ENCODE data around the gene BAX. TPM values are rescaled to one million over a fixed set of nuclear protein-coding genes. Genes with fewer than 3 reads are reported as not detected.

The BAX gene
- total and polyA plus RNA-seq, 9 of the 15 experiments (the other 6 are each of a cell fraction or from before 2014, with no cell fraction given) = 3.2 to 95.4 (median 44.5) TPM

- TF ChIP-seq ZBTB33 (CRISPR knock-in tag; IDR thresholded peaks at IDR 0.05) (no peak), CBX3 (IDR thresholded peaks at IDR 0.05; ENCODE audit: borderline replicate concordance in 1 of 2, low read length in 2 of 2) (no peak), SIRT6 (IDR thresholded peaks at IDR 0.05; ENCODE audit: low read depth, low read length) (no peak), ZFP91 (CRISPR knock-in tag; IDR thresholded peaks at IDR 0.05) (no peak), FOXA3 (CRISPR knock-in tag; conservative IDR thresholded peaks at IDR 0.05 in 1 of 2, IDR thresholded peaks at IDR 0.05 in 1 of 2) (peak in 1 of 2 experiments; percentile 50; a peak in 1 of 4 replicates), ZBTB11 (CRISPR knock-in tag; IDR thresholded peaks at IDR 0.05) (0 out of 6 replicates have a peak, but pooled peaks of 1 of the 3 experiments have one; percentile 24), POLR2AphosphoS5 (IDR thresholded peaks at IDR 0.05; ENCODE audit: control insufficient read depth, insufficient read depth, low read depth, low read length) (peak; percentile 97), KAT8 (IDR thresholded peaks at IDR 0.05; ENCODE audit: low read depth) (no peak), ETS2 (tag; IDR thresholded peaks at IDR 0.05; ENCODE audit: borderline replicate concordance, poor library complexity, severe bottlenecking) (no peak), ZNF740 (CRISPR knock-in tag; IDR thresholded peaks at IDR 0.05) (peak; percentile 100), ZNF740 (tag; IDR thresholded peaks at IDR 0.05) (peak in 1 of 2 experiments; percentile 100; a peak in 2 of 4 replicates), MAFK (IDR thresholded peaks at IDR 0.05; ENCODE audit: low read length) (no peak), GABPA (tag; conservative IDR thresholded peaks at IDR 0.05; ENCODE audit: low read depth) (peak; percentile 97), ZKSCAN1 (IDR thresholded peaks at IDR 0.05; ENCODE audit: low read depth, low read length) (no peak), ETS1 (conservative IDR thresholded peaks at IDR 0.05; ENCODE audit: control insufficient read depth, low read depth, low read length) (peak; percentile 69)
Observed at GRCh38 chr19:48993175-48994034, 38.7 kb downstream of the BAX start, which contains the start of the genes GYS1 and RUVBL2 (continued).
